Stimulated activated CD4-positive, alpha-beta T cell treated with anti-CD3 and anti-CD28 coated beads, Interleukin-4, amount 100 ng/mL, for 24 hours (primary cell): Measurements from ENCODE around the gene DPEP3.

Experiments
- DNase-seq: peaks from one replicate; pipeline ENCODE4 v3.0.0-alpha.2; 2020

Gene DPEP3

GRCh38 chr16:67928561-67929364 lies 51.5 kb downstream of the DPEP3 start:
- DNase-seq, result peak; percentile 85

GRCh38 chr16:67928147-67928546 lies 52.2 kb downstream of the DPEP3 start:
- DNase-seq, result no peak

GRCh38 chr16:67927131-67927941 lies 53.0 kb downstream of the DPEP3 start:
- no peak for DNase-seq

- no peak for DNase-seq
Observed at GRCh38 chr16:67926181-67926750, 54.0 kb downstream of the DPEP3 start.
